EH (cell line): ENCODE measurements around the gene BRWD1.

Experiments used
- DNase-seq: peaks from one replicate; pipeline ENCODE4 v3.0.0-alpha.2; 2015; ENCODE audit warnings: low read depth

BRWD1 gene

DNA sequence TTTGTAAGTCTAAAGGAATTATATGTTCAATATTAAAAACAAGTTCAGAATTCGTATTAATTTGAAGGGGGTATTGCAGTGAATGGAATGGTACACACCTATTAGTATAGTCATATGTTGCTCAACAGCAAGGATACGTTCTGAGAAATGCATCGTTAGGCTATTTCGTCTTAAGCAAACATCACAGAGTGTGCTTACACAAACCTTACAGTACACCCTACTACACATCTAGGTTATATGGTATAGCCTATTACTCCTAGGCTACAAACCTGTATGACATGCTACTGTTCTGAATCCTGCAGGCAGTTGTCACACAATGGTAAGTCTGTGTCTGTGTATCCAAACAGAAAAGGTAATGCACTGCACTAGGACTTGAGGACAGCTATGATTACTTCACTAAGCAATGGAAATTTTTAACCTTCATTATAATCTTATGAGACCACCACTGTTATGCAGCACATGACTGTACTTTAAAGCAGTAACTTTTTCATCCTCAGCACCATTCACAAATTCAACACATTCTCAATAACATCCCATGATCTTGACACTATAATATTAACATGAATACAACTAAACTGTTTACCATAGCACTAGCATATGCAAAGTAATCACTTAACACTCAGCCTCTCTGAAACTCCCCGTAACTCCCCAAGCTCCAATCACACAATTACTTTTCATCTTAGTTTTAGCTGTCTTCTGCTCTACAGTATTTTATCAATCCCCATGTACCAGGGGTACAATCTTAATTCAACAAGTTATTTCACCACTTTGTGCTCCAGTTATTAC, 115.8 kb downstream of the BRWD1 start:
- no peak for DNase-seq

DNA sequence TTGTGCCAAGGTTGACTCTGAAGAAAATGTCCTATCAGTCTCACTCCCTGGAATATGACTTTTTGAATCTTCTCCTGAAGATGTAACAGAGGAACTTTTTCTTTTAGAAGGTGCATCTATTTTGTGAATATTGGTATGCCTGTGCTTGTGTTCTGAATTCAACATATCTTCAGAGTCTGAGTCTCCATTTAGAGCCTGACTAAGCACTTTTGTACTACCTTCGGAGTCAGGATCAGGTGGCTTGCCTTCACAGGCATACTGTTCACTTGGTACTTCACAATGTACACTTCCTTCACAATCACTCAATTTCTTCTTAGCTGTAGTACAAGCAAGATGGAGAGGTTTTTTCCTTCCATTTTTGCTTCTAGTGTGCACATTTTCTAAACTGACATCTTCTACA, 116.6 kb downstream of the BRWD1 start:
- DNase-seq = no peak

- DNase-seq = no peak
Observed at GRCh38 chr21:39196310-39196709, 117.1 kb downstream of the BRWD1 start.

DNA sequence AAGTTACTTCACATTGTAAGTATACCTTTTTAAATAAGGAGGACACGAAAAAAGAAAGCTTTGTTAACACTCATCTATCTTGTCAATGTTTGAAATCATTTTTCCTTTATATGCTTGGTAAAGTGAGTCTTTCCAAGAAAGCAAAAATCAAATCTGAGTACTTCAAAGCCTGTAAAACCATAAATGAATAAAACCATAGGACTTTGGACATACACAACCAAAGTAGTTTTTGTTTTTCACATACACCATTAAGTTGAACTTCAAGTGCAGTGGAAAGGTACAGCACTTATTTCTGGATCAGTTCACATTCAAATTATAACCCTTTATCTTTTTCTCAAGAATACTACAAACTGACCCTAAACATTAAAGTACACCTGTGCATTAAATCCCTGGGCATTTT, 120.1 kb downstream of the BRWD1 start:
- no peak for DNase-seq

DNA sequence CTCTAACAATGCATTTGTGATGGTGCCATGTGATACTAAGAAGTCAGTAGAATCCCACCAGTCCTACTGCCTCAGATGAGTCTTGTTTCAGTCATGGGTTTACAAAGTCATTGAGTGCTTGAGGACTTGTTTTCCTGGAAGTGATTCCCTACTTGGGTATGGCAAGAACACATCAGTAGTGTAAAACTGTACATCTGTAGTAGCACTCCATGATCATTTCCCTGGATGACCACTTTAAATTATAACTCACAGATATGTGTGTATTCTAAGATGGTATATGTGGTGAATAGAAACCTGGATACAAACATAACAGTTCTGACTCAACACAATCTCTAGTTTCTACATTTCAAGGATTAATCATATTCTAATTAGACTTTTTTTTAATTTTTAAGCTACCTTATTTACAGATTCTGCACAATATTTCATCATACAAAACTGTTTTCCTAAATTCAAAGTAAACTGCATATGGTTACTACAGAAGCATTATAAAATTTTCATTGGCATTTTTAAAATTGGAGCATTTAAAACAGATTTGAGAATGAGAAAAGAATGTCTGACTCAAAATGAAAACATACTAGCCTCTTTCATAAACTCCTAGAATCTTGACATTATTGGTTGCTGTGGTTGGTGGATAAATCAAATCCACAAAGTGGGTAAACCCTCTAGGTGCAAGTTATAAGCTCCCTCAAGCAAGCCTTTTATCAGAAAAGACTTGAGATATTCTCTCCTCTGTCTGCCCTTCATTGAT, 123.4 kb downstream of the BRWD1 start:
- peak; percentile 72 for DNase-seq

DNA sequence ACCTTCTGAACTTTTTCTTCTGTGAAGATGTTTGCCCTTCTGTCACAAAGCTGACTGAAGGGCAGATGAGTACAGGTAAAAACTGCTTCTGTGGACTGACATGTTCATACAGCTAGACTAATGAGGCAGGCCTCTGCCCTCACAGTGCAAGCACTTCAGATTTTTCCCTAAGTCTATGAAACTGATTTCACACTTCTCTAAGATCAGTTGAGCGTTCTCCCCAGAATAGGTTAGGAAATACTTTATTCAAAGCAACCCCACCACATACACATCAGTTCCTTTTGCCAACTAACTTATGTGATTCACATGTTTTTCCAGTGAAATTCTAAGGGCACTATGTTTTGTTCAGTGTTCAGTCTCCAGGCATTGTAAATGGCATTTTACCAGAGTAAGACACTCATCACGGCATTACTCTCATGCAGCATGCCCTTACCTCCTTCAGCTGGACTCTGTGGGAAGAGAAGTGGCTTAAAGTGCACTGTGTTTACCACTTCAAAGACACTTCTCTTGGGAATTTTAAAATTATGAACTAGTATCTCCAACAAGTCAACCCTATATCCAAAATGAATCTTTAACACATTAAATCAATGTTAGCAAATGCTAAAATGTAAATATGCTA, 124.8 kb downstream of the BRWD1 start:
- no peak for DNase-seq

DNA sequence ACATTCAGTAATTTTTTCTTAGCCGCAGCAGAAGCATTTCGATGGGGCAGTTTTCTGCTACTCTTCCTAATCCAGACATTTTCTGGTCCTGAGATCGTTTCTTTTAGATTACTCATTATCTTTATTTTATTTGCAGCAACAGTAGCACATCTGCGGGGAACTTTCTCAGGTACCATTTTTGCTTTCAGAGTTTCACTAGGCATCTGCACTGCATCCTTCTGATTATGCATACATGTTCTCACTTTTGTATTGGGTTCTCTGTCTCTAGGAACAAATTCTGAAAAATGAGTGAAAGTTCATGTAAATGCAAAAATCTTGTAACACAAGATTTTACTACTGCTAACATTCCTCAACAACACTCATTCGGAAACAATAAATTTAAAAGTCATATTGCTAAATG, 126.3 kb downstream of the BRWD1 start:
- peak; percentile 10 for DNase-seq

DNA sequence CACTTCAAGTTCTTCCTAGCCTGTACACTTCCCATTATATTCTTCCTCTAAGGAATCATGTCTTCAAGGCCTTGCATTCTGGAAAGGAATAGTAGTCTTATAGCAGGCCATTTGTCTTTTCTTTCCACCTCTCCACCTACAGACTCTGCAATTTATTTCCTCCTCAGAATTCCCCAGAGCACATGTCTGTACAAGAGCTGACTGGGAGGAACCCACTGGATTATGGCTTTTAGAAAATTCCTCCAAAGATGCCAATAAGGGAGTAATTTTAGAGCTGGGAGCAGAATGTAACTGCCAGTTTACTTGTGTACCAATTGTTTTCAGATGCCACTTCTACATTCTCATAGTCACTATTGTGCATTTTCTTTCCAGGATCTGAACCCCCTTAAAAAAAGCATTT, 126.8 kb downstream of the BRWD1 start:
- DNase-seq = peak; percentile 10

GRCh38 chr21:39185157-39185556, 128.3 kb downstream of the BRWD1 start:
- no peak for DNase-seq

GRCh38 chr21:39184050-39184980, 129.1 kb downstream of the BRWD1 start:
- DNase-seq = no peak

- DNase-seq = peak; percentile 92
Observed at GRCh38 chr21:39183272-39184049, 130.0 kb downstream of the BRWD1 start, which contains the start of gene PSMG1. Gene PSMG1, minus strand, starts transcription at chr21:39183451. Its CDS starts 66 bp downstream, at chr21:39183385.

- peak; percentile 37 for DNase-seq
Observed at GRCh38 chr21:39182484-39183271, 130.8 kb downstream of the BRWD1 start.

GRCh38 chr21:39182016-39182415, 131.4 kb downstream of the BRWD1 start:
- no peak for DNase-seq

DNA sequence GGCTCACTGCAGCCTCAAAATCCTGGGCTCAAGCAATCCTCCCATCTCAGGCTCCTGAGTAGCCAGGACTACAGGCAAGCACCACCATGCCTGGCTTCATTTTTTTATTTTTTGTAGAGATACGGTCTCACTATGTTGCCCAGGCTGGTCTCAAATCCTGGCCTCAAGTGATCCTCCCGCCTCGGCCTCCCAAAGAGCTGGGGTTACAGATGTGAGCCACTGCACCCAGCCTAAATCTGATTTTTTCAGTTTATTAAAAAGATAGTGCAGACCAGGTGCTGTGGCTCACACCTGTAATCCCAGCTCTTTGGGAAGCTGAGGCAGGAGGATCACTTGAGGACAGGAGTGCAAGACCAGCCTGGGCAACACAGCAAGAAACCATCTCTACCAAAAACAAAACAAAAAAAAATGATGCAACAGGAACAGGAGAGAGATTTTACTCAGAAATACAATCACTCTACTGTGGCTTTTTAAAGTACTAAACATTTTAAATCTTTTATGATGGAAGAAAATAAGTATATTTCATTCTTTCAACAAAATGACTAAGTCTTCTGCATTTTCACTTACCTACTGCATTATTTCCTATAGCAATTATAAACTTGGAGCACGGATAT, 132.1 kb downstream of the BRWD1 start:
- peak; percentile 5 for DNase-seq

GRCh38 chr21:39180429-39181019, 132.9 kb downstream of the BRWD1 start:
- peak; percentile 6 for DNase-seq

GRCh38 chr21:39178421-39178820, 135.0 kb downstream of the BRWD1 start:
- DNase-seq = no peak

- peak; percentile 27 for DNase-seq
Observed at GRCh38 chr21:39176271-39176709, 137.1 kb downstream of the BRWD1 start.

DNA sequence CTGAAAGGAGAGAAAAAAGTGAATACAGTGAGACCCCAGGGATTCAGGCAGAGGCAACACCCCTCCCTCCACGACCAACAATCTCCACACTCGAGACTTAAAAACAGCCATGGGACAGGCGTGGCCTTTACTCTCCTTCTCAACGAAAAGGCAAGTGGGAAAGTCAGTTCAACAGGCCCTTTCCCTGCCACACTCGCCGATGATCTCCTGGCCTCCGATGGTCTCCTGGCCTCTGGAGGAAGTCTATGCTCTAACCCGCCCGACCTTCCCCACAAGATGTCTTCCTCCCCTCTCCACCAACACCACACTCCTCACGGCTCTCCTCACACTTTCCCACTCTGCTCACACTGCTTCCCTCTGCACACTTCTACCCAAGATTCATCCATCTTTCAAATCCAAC, 137.8 kb downstream of the BRWD1 start:
- no peak for DNase-seq

GRCh38 chr21:39175154-39175553, 138.3 kb downstream of the BRWD1 start:
- DNase-seq = peak; percentile 51
